Kidney (tissue), 14 donors: ENCODE measurements around the gene DDX47. TPM values are rescaled to one million over a fixed set of nuclear protein-coding genes. Genes with fewer than 3 reads are reported as not detected.

Experiments
- DNase-seq, 5 donors: peaks; one replicate each; pipeline ENCODE4 v3.0.0-alpha.2; 2013 to 2020
- FAIRE-seq: peaks from 2 replicates; lab custom pipeline; 2012; peaks lifted over from hg19 to GRCh38; lab: Jason Lieb, UNC
- H3K27ac ChIP-seq, 2 donors: one replicate each; pipeline ENCODE4 v1.7.0; 2013; ENCODE audit warnings: low read depth in 2 of 2, low read length in 2 of 2, inconsistent platforms in 1 of 2
- H3K27me3 ChIP-seq: one replicate; pipeline ENCODE4 v1.7.1; 2013; ENCODE audit warnings: low read length, inconsistent platforms; ENCODE audit not compliant: control insufficient read depth, insufficient read depth
- H3K36me3 ChIP-seq, 3 donors: one replicate each; pipeline versions ENCODE4 v1.7.0 to v1.7.1; 2013; ENCODE audit warnings: low read length in 3 of 3, control low read depth in 1 of 3, inconsistent platforms in 1 of 3; ENCODE audit not compliant: insufficient read depth in 3 of 3, control insufficient read depth in 2 of 3
- H3K4me1 ChIP-seq, 3 donors: one replicate each; pipeline versions ENCODE4 v1.7.0 to v1.7.1; 2013; ENCODE audit warnings: low read length in 3 of 3, inconsistent platforms in 1 of 3, low read depth in 1 of 3; ENCODE audit not compliant: control insufficient read depth in 2 of 3, insufficient read depth in 2 of 3
- H3K4me3 ChIP-seq, 3 donors: one replicate each; pipeline versions ENCODE4 v1.7.0 to v1.8.1; 2013; ENCODE audit warnings: low read length in 3 of 3, control low read depth in 1 of 3, inconsistent platforms in 1 of 3
- H3K9ac ChIP-seq, 3 donors: one replicate each; pipeline versions ENCODE4 v1.7.0 to v1.7.1; 2013; ENCODE audit warnings: low read length in 3 of 3, control low read depth in 1 of 3, inconsistent platforms in 1 of 3
- H3K9me3 ChIP-seq, 3 donors: one replicate each; pipeline versions ENCODE4 v1.7.0 to v1.7.1; 2013; ENCODE audit warnings: low read length in 3 of 3, control low read depth in 1 of 3, inconsistent platforms in 1 of 3; ENCODE audit not compliant: control insufficient read depth in 2 of 3, insufficient read depth in 1 of 3
- intact Hi-C: fragments of 100-400 bp; cut with DNase I; formaldehyde crosslinking; loops from one replicate; pipeline ENCODE4 v1.11.1; 2022
- polyA plus RNA-seq: library from polyadenylated mRNA; stranded (reverse); fragments of 350-450 nt; fragmentation: Illumina TruSeq; extraction: RNeasy Lipid Tissue Mini Kit (QIAGEN cat#74804); gene quantifications from one replicate; pipeline ENCODE4 v1.2.3, GENCODE V29; 2014; ENCODE audit warnings: low read depth, low replicate concordance; ENCODE audit not compliant: insufficient read depth
- total RNA-seq: library from RNA; stranded (reverse); fragmentation: NEBNext Ultra II Directional; extraction: Animal tissue kit (Norgen Biotek cat#: 25700); gene quantifications from one replicate; pipeline ENCODE4 v1.2.1, GENCODE V29; 2021
- TF ChIP-seq, protein P1 (sequence below): IDR thresholded peaks from 3 replicates; pipeline ENCODE4 v1.5.1; 2012; ENCODE audit warnings: mild to moderate bottlenecking, moderate library complexity, borderline replicate concordance; ENCODE audit not compliant: insufficient read depth; ENCODE audit errors: extremely low read depth
- donor health status: control.
- donor health status: control.
- donor health status: control.
- donor health status: control.
- donor health status: control.
- donor health status: DM: yes; HTN: yes; CAD: no.
- donor health status: Normal renal cell carcinoma (clear cell type).

DDX47 gene
- total and polyA plus RNA-seq, 2 donors from 2014 or later, result 35.1 to 50.9 TPM

DNA sequence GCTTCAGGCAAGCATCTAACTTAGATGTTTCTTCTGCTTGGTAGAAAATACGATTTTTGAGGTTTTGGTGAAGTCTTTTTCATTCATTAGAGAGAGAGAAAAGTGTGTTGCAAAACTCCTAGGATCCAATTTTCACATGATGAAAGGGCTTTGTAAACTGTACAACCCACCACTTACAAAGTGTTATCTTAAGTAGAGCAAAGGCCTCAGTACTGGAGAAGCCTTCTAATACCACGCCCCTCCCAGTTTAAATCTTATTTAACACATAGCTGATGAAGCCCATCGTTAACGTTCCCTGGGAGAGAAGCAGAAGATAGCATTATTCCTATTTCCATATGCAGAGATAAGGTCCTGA lies 26.8 kb upstream of the DDX47 start:
- peak overlapping the region; percentile 27 to 79 (median 55) for H3K9ac ChIP-seq
- TF ChIP-seq, protein P1, sequence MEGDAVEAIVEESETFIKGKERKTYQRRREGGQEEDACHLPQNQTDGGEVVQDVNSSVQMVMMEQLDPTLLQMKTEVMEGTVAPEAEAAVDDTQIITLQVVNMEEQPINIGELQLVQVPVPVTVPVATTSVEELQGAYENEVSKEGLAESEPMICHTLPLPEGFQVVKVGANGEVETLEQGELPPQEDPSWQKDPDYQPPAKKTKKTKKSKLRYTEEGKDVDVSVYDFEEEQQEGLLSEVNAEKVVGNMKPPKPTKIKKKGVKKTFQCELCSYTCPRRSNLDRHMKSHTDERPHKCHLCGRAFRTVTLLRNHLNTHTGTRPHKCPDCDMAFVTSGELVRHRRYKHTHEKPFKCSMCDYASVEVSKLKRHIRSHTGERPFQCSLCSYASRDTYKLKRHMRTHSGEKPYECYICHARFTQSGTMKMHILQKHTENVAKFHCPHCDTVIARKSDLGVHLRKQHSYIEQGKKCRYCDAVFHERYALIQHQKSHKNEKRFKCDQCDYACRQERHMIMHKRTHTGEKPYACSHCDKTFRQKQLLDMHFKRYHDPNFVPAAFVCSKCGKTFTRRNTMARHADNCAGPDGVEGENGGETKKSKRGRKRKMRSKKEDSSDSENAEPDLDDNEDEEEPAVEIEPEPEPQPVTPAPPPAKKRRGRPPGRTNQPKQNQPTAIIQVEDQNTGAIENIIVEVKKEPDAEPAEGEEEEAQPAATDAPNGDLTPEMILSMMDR, result no peak
- no peaks in the 10 kb centered on the region for H3K27me3 ChIP-seq
- FAIRE-seq (no peak), DNase-seq (no peak)
- intact Hi-C loops, result no loop called here
- no peaks in the 10 kb centered on the region for H3K36me3 ChIP-seq
- no peaks in the 10 kb centered on the region for H3K9me3 ChIP-seq
- H3K4me3 ChIP-seq, result peak overlapping the region; percentile 52 to 79 (median 75)
- H3K27ac ChIP-seq, result peak overlapping the region; percentile 90 to 95
- peaks cover 0 to 9% (median 8%) of the 10 kb centered on the region in 3 donors for H3K4me1 ChIP-seq

DNA sequence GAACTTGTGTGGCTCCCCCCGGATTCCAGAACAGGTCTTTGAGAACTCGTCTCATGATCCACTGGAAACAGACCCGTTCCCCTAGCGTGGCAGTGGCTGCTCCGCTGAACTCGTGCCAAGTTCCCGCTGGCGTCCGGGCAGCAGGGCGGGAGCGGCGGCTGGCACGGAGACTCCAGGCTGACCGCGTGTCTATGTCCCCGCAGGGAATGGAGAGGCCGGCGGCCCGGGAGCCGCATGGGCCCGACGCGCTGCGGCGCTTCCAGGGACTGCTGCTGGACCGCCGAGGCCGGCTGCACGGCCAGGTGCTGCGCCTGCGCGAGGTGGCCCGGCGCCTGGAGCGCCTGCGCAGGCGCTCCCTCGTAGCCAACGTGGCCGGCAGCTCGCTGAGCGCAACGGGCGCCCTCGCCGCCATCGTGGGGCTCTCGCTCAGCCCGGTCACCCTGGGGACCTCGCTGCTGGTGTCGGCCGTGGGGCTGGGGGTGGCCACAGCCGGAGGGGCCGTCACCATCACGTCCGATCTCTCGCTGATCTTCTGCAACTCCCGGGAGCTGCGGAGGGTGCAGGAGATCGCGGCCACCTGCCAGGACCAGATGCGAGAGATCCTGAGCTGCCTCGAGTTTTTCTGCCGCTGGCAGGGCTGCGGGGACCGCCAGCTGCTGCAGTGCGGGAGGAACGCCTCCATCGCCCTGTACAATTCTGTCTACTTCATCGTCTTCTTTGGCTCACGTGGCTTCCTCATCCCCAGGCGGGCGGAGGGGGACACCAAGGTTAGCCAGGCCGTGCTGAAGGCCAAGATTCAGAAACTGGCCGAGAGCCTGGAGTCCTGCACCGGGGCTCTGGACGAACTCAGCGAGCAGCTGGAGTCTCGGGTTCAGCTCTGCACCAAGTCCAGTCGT lies 26.2 kb upstream of the DDX47 start:
- H3K27ac ChIP-seq, result peak overlapping the region; percentile 90 to 95
- peaks cover 0 to 9% (median 8%) of the 10 kb centered on the region in 3 donors for H3K4me1 ChIP-seq
- peak; percentile 83 to 94 (median 92) for DNase-seq
- no peak for FAIRE-seq
- H3K9ac ChIP-seq, result peak overlapping the region; percentile 27 to 79 (median 55)
- H3K9me3 ChIP-seq, result no peaks in the 10 kb centered on the region
- intact Hi-C loops, result no loop called here
- peak overlapping the region; percentile 62 to 79 (median 75) for H3K4me3 ChIP-seq
- TF ChIP-seq, protein P1, result peak; percentile 19
- H3K27me3 ChIP-seq, result no peaks in the 10 kb centered on the region
- no peaks in the 10 kb centered on the region for H3K36me3 ChIP-seq

DNA sequence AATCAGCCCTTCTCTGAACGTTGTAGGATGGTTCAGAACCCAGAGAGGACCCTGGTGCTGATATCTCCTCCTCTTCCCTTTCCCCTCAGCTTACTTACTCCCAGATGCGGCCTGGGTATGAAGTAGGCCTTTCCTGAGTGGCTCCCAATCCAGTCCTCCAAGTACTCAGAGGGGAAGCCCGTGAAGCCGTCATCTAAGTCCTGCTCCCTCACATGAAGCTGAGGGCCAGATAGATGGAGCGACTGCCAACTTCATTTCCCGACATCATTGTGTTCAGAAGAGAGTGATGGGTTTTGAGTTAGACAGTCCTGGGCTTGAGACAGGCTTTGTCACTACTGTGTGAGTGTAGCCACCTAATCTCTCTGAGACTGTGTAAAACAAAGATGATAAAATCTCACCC lies 25.0 kb upstream of the DDX47 start:
- intact Hi-C loops, result no loop called here
- TF ChIP-seq, protein P1, result no peak
- DNase-seq, result no peak
- FAIRE-seq, result no peak
- H3K27ac ChIP-seq, result peak overlapping the region; percentile 35 to 95
- H3K27me3 ChIP-seq, result no peaks in the 10 kb centered on the region
- H3K9ac ChIP-seq, result peak overlapping the region in 2 of 3 donors; percentile 27 to 55
- H3K4me1 ChIP-seq, result peaks cover 0 to 9% (median 8%) of the 10 kb centered on the region in 3 donors
- H3K9me3 ChIP-seq, result no peaks in the 10 kb centered on the region
- peak overlapping the region in 1 of 3 donors; percentile 79 for H3K4me3 ChIP-seq
- no peaks in the 10 kb centered on the region for H3K36me3 ChIP-seq
